A375 (cell line): ENCODE data around the gene CALR3. TPM values are rescaled to one million over a fixed set of nuclear protein-coding genes. Genes with fewer than 3 reads are reported as not detected.

Experiments used
- small RNA-seq: library from RNA; depleted of rRNA; stranded (forward); fragments of <200 nt; gene quantifications from one replicate; pipeline ENCODE3, GENCODE V24; 2014
- total RNA-seq: library from RNA; depleted of rRNA; stranded (reverse); fragments of >200 nt; shearing (Covaris generic); gene quantifications from 2 replicates; pipeline ENCODE4 v1.2.3, GENCODE V29; 2014; rRNA removed

Gene CALR3
- total RNA-seq = 0.23 TPM in 1 of 2 replicates, not detected in the other

DNA sequence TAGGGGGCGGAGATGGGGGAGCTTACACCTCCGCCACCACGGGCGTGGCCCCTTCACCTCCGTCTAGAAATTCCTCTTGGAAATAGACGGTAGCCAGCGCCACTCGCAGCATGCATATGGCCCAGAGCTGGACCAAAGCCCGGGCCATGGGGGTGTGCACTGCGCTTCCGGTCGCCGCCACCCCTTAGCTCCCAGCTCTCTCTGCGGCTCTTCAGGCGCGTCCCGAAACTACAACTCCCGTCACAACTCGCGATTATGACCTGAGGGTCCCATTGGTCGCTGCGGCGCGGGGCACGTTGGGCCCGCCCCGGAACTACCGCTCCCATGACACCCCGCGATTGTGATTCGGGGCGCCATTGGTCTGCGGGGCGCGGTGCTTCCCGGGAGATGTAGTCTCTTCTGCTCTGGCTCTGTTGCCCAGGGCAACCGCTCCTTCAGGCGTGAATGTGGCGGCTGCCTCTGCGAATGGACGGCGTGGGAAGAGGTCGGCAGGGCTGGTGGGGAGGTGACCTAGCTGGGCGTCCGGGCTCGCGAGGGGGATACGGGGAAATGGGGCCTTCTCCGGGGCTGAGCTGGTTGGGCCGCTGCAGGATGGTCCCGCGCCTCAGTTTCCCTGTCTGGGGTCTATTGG lies at the start of gene CALR3, which contains the start of gene C19orf44:
Gene CALR3, minus strand, starts transcription at position 186 of the 631 bp plus-strand sequence. Its CDS starts 38 bp downstream, at position 148.
Gene C19orf44, plus strand, starts transcription at position 413 of the 631 bp plus-strand sequence. CDS start 4,399 bp downstream, outside the sequence.

GRCh38 chr19:16542045-16542909 lies 46.3 kb upstream of the CALR3 start, which contains the start of gene CHERP:
CHERP (minus strand) TSS chr19:16542437; CDS start chr19:16542378, 59 bp downstream.

Small RNA genes within 50 kb of the gene (small RNA-seq; reads per million reads assigned to genes)
- gene RN7SL146P = not detected

Other genes starting within 250 kb of the CALR3 start
- gene KLF2, start 171.3 kb downstream of the CALR3 start, total RNA-seq = 1.7 and 2.5 TPM in 2 replicates
- 18.0 and 23.1 TPM in 2 replicates for gene EPS15L1, start 24.2 kb downstream of the CALR3 start, total RNA-seq
- 5.2 and 8.0 TPM in 2 replicates for gene C19orf44, start 227 bp upstream of the CALR3 start, total RNA-seq
- gene CHERP, start 46.3 kb upstream of the CALR3 start, total RNA-seq = 26.2 and 27.1 TPM in 2 replicates
- gene SLC35E1, start 76.2 kb upstream of the CALR3 start, total RNA-seq = 34.8 and 45.8 TPM in 2 replicates
- 19.0 and 22.5 TPM in 2 replicates for gene MED26, start 132.0 kb upstream of the CALR3 start, total RNA-seq
- gene SMIM7, start 164.0 kb upstream of the CALR3 start, total RNA-seq = 81.3 and 83.3 TPM in 2 replicates
- gene TMEM38A, start 165.0 kb upstream of the CALR3 start, total RNA-seq = 4.1 and 4.7 TPM in 2 replicates
- gene NWD1, start 223.7 kb upstream of the CALR3 start, total RNA-seq = 0.68 and 0.74 TPM in 2 replicates